Right lobe of liver (tissue), 4 donors: ENCODE measurements around the gene ACOT8.

ENCODE experiments used
- CTCF ChIP-seq, 4 donors: fragments of 200-600 bp in 3 of 4; fragments of 450-650 bp in 1 of 4; IDR thresholded peaks; one replicate each; pipeline versions ENCODE4 v1.5.1 to v1.8.0; 2016 to 2022; ENCODE audit warnings: antibody characterized with exemption in 4 of 4, mild to moderate bottlenecking in 2 of 4
- POLR2A ChIP-seq: fragments of 450-650 bp; IDR thresholded peaks from one replicate; pipeline ENCODE4 v1.6.1; 2017; ENCODE audit warnings: antibody characterized with exemption, mild to moderate bottlenecking
- donor health status: DM: no; HTN: no; CAD: no.
- donor health status: DM: no; HTN: no; CAD: no.
- donor health status: DM: no; HTN: yes; CAD: no.

GRCh38 chr20:45883100-45883469, 25.9 kb upstream of the ACOT8 start:
- TF ChIP-seq CTCF (IDR thresholded peaks at IDR 0.05) (no peak), POLR2A (no peak)
